ENCODE measurements around the gene PRKRIP1. TPM values are rescaled to one million over a fixed set of nuclear protein-coding genes. Genes with fewer than 3 reads are reported as not detected.
"Not testable (repeated sequence)": the region's sequence is repeated elsewhere in the genome, so short reads cannot be mapped to it uniquely, and the experiment has no call there.

PRKRIP1 gene
- total and polyA plus RNA-seq, 2 donors (not counting 1 experiment from before 2014, with no cell fraction given), result 13.8 to 16.3 TPM

- Histone ChIP-seq H3K9ac (ENCODE audit: insufficient read depth, low read length) (no peak overlapping the region), H2AFZ (ENCODE audit: low read length) (no peak overlapping the region), H3K27ac (ENCODE audit: insufficient read depth, low read length) (no peak overlapping the region), H3K36me3 (ENCODE audit: control insufficient read depth, insufficient read depth, low read length) (peaks cover 21% of the 10 kb centered on the region), H4K20me1 (ENCODE audit: control insufficient read depth, extremely low read depth, insufficient read depth, low read length) (no peaks in the 10 kb centered on the region), H3K4me2 (ENCODE audit: extremely low read depth, insufficient read depth, low read length) (no peak overlapping the region), H3K79me2 (ENCODE audit: control insufficient read depth, insufficient read depth, low read length) (no peaks in the 10 kb centered on the region), H3K27me3 (ENCODE audit: control insufficient read depth, insufficient read depth, low read length) (no peaks in the 10 kb centered on the region), H3K9me3 (ENCODE audit: control insufficient read depth, insufficient read depth, low read depth, low read length) (no peaks in the 10 kb centered on the region), H3K4me1 (ENCODE audit: control insufficient read depth, extremely low read depth, insufficient read depth, low read length) (no peaks in the 10 kb centered on the region), H3K4me3 (replicated peaks in 1 of 4; ENCODE audit: control extremely low read depth in 1 of 4, insufficient read depth in 1 of 4, low read depth in 3 of 4, low read length in 4 of 4) (no peak overlapping the region)
- no peak for TF ChIP-seq EZH2 (IDR thresholded peaks at IDR 0.05; ENCODE audit: low read length, missing control alignments)
- TF ChIP-seq, protein P1, sequence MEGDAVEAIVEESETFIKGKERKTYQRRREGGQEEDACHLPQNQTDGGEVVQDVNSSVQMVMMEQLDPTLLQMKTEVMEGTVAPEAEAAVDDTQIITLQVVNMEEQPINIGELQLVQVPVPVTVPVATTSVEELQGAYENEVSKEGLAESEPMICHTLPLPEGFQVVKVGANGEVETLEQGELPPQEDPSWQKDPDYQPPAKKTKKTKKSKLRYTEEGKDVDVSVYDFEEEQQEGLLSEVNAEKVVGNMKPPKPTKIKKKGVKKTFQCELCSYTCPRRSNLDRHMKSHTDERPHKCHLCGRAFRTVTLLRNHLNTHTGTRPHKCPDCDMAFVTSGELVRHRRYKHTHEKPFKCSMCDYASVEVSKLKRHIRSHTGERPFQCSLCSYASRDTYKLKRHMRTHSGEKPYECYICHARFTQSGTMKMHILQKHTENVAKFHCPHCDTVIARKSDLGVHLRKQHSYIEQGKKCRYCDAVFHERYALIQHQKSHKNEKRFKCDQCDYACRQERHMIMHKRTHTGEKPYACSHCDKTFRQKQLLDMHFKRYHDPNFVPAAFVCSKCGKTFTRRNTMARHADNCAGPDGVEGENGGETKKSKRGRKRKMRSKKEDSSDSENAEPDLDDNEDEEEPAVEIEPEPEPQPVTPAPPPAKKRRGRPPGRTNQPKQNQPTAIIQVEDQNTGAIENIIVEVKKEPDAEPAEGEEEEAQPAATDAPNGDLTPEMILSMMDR (conservative IDR thresholded peaks at IDR 0.05 in 1 of 2, IDR thresholded peaks at IDR 0.05 in 1 of 2; ENCODE audit: low read depth in 1 of 2, low read length in 2 of 2), result no peak
- no peak for DNase-seq (ENCODE audit: low read depth in 2 of 2)
These were observed 75.6 kb downstream of the PRKRIP1 start for GRCh38 chr7:102471791-102472125.

GRCh38 chr7:102472126-102473041, 76.2 kb downstream of the PRKRIP1 start:
- no peaks in the 10 kb centered on the region for H3K79me2 ChIP-seq (ENCODE audit: control insufficient read depth, insufficient read depth, low read length)
- H3K36me3 ChIP-seq (ENCODE audit: control insufficient read depth, insufficient read depth, low read length), result peaks cover 20% of the 10 kb centered on the region

DNA sequence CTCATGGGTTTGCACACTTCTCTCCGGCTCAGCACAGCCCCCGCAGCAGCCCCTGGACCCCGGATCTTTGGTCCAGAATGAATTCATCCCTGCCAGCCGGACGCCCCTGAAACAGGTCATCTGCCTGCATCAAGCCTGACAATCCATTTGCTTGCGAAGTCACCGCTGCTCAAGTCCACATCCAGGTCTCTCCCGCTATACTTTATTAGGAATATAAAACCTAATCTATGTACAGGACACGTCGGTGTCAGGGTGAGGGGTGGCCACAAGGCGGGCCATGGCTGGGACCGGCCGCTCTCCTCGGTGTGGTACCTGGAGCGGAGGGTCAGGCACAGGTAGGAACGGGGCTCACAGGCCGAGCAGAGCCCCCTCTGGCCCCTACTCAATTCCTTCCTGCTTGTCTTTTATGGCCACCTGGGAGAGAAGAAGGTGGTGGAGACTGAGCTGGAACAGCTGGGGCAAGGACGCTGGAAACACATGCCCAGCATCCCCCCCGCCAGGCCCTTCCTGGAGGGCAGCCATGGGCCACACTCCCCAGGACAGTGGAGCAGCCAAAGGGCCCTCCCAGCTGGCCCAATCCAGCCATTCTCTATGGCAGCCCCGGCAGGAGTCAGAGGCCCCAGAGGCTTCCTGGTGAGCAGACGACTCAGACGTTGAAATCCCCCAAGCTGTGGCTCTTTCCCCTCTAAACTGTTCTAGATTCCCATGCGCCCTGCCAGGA, 77.3 kb downstream of the PRKRIP1 start:
- Histone ChIP-seq H3K36me3 (ENCODE audit: control insufficient read depth, insufficient read depth, low read length) (peaks cover 19% of the 10 kb centered on the region), H3K9ac (ENCODE audit: insufficient read depth, low read length) (no peak overlapping the region), H3K79me2 (ENCODE audit: control insufficient read depth, insufficient read depth, low read length) (no peaks in the 10 kb centered on the region), H3K4me3 (replicated peaks in 1 of 4; ENCODE audit: control extremely low read depth in 1 of 4, insufficient read depth in 1 of 4, low read depth in 3 of 4, low read length in 4 of 4) (no peak overlapping the region), H2AFZ (ENCODE audit: low read length) (no peak overlapping the region), H4K20me1 (ENCODE audit: control insufficient read depth, extremely low read depth, insufficient read depth, low read length) (no peaks in the 10 kb centered on the region), H3K9me3 (ENCODE audit: control insufficient read depth, insufficient read depth, low read depth, low read length) (no peaks in the 10 kb centered on the region), H3K4me1 (ENCODE audit: control insufficient read depth, extremely low read depth, insufficient read depth, low read length) (no peaks in the 10 kb centered on the region), H3K27ac (ENCODE audit: insufficient read depth, low read length) (no peak overlapping the region), H3K4me2 (ENCODE audit: extremely low read depth, insufficient read depth, low read length) (no peak overlapping the region), H3K27me3 (ENCODE audit: control insufficient read depth, insufficient read depth, low read length) (no peaks in the 10 kb centered on the region)
- TF ChIP-seq EZH2 (IDR thresholded peaks at IDR 0.05; ENCODE audit: low read length, missing control alignments), result no peak
- TF ChIP-seq, protein P1 (conservative IDR thresholded peaks at IDR 0.05 in 1 of 2, IDR thresholded peaks at IDR 0.05 in 1 of 2; ENCODE audit: low read depth in 1 of 2, low read length in 2 of 2), result no peak
- no peak for DNase-seq (ENCODE audit: low read depth in 2 of 2)

More at GRCh38 chr7:102472126-102473041, 76.2 kb downstream of the PRKRIP1 start:
- Histone ChIP-seq H3K27ac (ENCODE audit: insufficient read depth, low read length) (no peak overlapping the region), H3K9me3 (ENCODE audit: control insufficient read depth, insufficient read depth, low read depth, low read length) (no peaks in the 10 kb centered on the region), H3K4me2 (ENCODE audit: extremely low read depth, insufficient read depth, low read length) (no peak overlapping the region), H3K4me3 (replicated peaks in 1 of 4; ENCODE audit: control extremely low read depth in 1 of 4, insufficient read depth in 1 of 4, low read depth in 3 of 4, low read length in 4 of 4) (no peak overlapping the region), H3K27me3 (ENCODE audit: control insufficient read depth, insufficient read depth, low read length) (no peaks in the 10 kb centered on the region), H3K9ac (ENCODE audit: insufficient read depth, low read length) (no peak overlapping the region), H3K4me1 (ENCODE audit: control insufficient read depth, extremely low read depth, insufficient read depth, low read length) (no peaks in the 10 kb centered on the region), H2AFZ (ENCODE audit: low read length) (no peak overlapping the region), H4K20me1 (ENCODE audit: control insufficient read depth, extremely low read depth, insufficient read depth, low read length) (no peaks in the 10 kb centered on the region)
- no peak for TF ChIP-seq EZH2 (IDR thresholded peaks at IDR 0.05; ENCODE audit: low read length, missing control alignments)
- TF ChIP-seq, protein P1 (conservative IDR thresholded peaks at IDR 0.05 in 1 of 2, IDR thresholded peaks at IDR 0.05 in 1 of 2; ENCODE audit: low read depth in 1 of 2, low read length in 2 of 2), result no peak
- no peak for DNase-seq (ENCODE audit: low read depth in 2 of 2)

DNA sequence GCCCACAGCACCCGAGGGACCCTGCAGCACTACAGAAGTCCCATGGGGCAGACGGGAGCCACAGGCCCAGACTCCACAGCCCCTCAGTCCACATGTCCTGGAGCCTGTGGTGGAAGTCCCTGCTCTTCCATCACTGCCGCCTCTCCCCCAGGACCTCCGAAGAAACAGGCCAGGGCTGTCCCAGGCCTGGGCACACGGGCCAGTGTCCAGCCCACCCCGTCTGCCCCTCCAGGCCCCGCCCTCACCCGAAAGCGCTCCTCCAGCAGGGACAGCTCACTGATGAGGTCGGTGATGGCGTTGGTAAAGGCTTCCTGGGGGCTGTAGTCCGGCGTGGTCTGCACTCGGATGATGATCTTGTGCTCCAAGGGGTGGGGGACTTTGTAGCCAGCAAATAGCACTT, 78.0 kb downstream of the PRKRIP1 start:
- H3K36me3 ChIP-seq (ENCODE audit: control insufficient read depth, insufficient read depth, low read length), result peaks cover 19% of the 10 kb centered on the region
- H3K4me1 ChIP-seq (ENCODE audit: control insufficient read depth, extremely low read depth, insufficient read depth, low read length); H3K79me2 ChIP-seq (ENCODE audit: control insufficient read depth, insufficient read depth, low read length); H3K9ac ChIP-seq (ENCODE audit: insufficient read depth, low read length); H3K27ac ChIP-seq (ENCODE audit: insufficient read depth, low read length); H3K27me3 ChIP-seq (ENCODE audit: control insufficient read depth, insufficient read depth, low read length); H3K4me2 ChIP-seq (ENCODE audit: extremely low read depth, insufficient read depth, low read length); H2AFZ ChIP-seq (ENCODE audit: low read length); H3K9me3 ChIP-seq (ENCODE audit: control insufficient read depth, insufficient read depth, low read depth, low read length); H4K20me1 ChIP-seq (ENCODE audit: control insufficient read depth, extremely low read depth, insufficient read depth, low read length); DNase-seq (ENCODE audit: low read depth in 2 of 2); H3K4me3 ChIP-seq (replicated peaks in 1 of 4; ENCODE audit: control extremely low read depth in 1 of 4, insufficient read depth in 1 of 4, low read depth in 3 of 4, low read length in 4 of 4): not testable (repeated sequence)
